Lower leg skin (tissue), 3 donors: Measurements from ENCODE around the gene NXPH2.

ENCODE experiments used
- POLR2A ChIP-seq, 2 donors: fragments of 450-650 bp; IDR thresholded peaks; one replicate each; pipeline ENCODE4 v1.6.1; 2016 to 2017; ENCODE audit warnings: antibody characterized with exemption in 2 of 2, mild to moderate bottlenecking in 1 of 2, moderate library complexity in 1 of 2
- TF ChIP-seq, protein P1 (sequence below), 3 donors: fragments of 450-650 bp; IDR thresholded peaks; one replicate each; pipeline ENCODE4 v1.5.1; 2016; ENCODE audit warnings: antibody characterized with exemption in 3 of 3, mild to moderate bottlenecking in 3 of 3, moderate library complexity in 2 of 3

- no peak for TF ChIP-seq POLR2A (IDR thresholded peaks at IDR 0.05)
- TF ChIP-seq, protein P1, sequence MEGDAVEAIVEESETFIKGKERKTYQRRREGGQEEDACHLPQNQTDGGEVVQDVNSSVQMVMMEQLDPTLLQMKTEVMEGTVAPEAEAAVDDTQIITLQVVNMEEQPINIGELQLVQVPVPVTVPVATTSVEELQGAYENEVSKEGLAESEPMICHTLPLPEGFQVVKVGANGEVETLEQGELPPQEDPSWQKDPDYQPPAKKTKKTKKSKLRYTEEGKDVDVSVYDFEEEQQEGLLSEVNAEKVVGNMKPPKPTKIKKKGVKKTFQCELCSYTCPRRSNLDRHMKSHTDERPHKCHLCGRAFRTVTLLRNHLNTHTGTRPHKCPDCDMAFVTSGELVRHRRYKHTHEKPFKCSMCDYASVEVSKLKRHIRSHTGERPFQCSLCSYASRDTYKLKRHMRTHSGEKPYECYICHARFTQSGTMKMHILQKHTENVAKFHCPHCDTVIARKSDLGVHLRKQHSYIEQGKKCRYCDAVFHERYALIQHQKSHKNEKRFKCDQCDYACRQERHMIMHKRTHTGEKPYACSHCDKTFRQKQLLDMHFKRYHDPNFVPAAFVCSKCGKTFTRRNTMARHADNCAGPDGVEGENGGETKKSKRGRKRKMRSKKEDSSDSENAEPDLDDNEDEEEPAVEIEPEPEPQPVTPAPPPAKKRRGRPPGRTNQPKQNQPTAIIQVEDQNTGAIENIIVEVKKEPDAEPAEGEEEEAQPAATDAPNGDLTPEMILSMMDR (IDR thresholded peaks at IDR 0.05) = no peak
These were observed 55.3 kb downstream of the NXPH2 start for GRCh38 chr2:138724729-138725459.
